Ovary (tissue), 3 donors: Measurements from ENCODE around the gene SPRED2.

Experiments
- POLR2A ChIP-seq: fragments of 450-650 bp; IDR thresholded peaks from one replicate; pipeline ENCODE4 v1.6.1; 2017; ENCODE audit warnings: antibody characterized with exemption, mild to moderate bottlenecking, moderate library complexity
- TF ChIP-seq, protein P1 (sequence below), 3 donors: fragments of 450-650 bp in 2 of 3; fragments of 200-600 bp in 1 of 3; IDR thresholded peaks; one replicate each; pipeline versions ENCODE4 v1.5.1 to v1.8.0; 2016 to 2022; ENCODE audit warnings: antibody characterized with exemption in 3 of 3, mild to moderate bottlenecking in 1 of 3
- donor health status: DM: no; HTN: no; CAD: no.

DNA sequence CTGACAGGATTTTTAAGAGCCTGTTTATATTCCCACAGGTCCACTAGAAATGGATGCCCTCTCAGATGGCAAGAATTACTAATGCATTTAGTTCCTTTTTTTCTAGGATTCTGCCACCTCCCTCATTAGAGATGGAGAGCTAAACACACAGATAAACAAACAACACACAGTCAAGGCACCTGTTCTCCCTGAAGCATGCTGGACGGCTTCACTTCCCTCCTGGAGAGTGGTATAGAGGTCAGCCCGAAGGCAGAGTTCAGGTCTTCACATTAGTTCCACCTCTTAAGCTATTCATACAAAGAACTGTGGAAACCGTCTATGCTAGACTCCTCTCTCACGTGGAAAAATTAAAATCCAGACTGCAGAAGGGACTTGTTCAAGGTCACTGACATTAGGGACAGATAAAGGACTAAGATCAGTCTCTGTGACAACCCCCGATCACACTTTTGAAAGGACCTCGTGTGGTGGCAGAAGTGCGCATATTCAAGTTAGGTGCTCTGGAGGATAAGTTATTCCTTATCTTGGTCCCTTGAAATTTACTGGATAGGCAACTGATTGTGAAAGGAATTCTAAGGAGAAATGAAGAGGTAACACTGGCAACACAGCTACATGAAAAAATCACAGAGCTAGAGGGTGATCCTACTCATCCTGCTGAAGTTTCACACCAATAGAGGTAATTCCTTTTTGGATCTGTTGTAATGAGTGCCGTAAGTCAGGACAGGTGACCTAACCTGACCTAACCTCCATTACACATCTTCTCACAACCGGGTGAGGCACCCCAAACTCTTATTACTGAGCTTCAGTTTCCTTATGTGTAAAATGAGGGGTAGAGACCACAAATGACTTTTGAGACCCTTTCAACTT, 75.1 kb downstream of the SPRED2 start:
- TF ChIP-seq, protein P1, sequence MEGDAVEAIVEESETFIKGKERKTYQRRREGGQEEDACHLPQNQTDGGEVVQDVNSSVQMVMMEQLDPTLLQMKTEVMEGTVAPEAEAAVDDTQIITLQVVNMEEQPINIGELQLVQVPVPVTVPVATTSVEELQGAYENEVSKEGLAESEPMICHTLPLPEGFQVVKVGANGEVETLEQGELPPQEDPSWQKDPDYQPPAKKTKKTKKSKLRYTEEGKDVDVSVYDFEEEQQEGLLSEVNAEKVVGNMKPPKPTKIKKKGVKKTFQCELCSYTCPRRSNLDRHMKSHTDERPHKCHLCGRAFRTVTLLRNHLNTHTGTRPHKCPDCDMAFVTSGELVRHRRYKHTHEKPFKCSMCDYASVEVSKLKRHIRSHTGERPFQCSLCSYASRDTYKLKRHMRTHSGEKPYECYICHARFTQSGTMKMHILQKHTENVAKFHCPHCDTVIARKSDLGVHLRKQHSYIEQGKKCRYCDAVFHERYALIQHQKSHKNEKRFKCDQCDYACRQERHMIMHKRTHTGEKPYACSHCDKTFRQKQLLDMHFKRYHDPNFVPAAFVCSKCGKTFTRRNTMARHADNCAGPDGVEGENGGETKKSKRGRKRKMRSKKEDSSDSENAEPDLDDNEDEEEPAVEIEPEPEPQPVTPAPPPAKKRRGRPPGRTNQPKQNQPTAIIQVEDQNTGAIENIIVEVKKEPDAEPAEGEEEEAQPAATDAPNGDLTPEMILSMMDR (IDR thresholded peaks at IDR 0.05): no peak
- no peak for TF ChIP-seq POLR2A
